NCI-H510A (cell line): ENCODE data around the gene NUDT21.
"Not testable (repeated sequence)": the region's sequence is repeated elsewhere in the genome, so short reads cannot be mapped to it uniquely, and the experiment has no call there.

Experiments used
- DNase-seq: peaks from one replicate; lab custom pipeline; 2025; lab: John Stamatoyannopoulos, UW

NUDT21 gene

GRCh38 chr16:56450986-56451752, at the start of gene NUDT21, which contains the start of gene OGFOD1:
TSS of gene NUDT21 (minus strand) at chr16:56451332. CDS start at chr16:56451202, 130 bp downstream.
TSS of gene OGFOD1 (plus strand) at chr16:56451554. CDS start at chr16:56451613, 59 bp downstream.
- peak; percentile 84 for DNase-seq

DNA sequence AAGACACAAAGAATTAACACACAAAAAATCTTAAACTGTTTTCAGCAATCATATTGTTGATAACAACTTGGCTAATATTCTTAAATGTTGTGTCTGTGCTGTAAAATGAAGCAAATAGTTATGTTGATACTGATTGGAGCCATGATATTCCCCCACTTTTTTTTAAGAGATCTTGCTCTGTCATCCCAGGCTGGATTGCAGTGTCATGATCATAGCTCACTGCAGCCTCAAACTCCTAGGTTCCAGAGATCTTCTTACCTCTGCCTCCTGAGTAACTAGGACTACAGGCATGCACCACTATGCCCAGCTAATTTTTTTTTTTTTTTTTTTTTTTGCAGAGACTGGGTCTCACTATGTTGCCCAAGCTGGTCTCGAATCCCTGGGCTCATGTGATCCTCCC, 42.7 kb upstream of the NUDT21 start:
- DNase-seq = no peak

GRCh38 chr16:56493126-56493525, 42.0 kb upstream of the NUDT21 start:
- DNase-seq = no peak

DNA sequence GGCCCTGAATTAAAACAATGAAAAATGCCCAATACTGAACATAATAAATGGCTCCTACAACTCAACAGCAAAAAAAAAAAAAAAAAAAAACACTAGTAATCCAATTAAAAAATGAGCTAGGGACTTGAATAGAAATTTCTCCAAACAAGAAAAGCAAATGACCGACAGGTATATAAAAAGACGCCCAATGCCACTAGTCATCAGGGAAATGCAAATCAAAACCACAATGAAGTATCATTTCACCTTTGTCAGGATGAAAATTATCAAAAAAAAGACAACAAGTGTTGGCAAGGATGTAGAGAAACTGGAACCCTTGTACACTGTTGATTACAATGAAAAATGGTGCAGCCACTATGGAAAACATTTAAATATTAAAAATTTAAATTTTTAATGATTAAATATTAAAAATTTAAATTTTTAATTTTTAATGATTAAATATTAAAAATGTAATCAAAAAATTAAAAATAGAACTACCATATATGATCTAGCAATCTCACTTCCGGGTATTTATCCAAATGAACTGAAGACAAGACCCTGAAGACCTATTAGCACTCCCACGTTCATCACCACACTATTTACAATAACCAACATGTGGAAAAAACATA, 40.6 kb upstream of the NUDT21 start:
- no peak for DNase-seq

GRCh38 chr16:56488868-56489267, 37.7 kb upstream of the NUDT21 start:
- not testable (repeated sequence) for DNase-seq

DNA sequence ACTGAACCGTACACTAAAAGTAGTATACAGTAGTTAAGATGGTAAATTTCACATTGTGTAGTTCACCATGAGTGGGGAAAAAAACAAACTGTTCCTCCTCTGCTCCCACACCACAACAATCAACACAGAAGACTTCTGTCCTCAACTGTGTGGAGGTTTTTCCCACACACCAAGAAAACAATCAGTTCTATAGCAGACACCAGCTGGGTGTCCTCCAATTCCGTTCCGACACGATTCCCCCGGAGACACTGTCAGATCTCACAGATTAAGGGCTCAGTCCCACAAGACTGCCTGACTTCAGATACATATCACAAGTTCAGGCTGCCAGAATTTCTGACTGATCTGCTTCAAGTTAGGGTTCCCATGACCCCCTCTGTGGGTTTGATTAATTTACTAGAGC, 36.9 kb upstream of the NUDT21 start:
- DNase-seq = no peak

- no peak for DNase-seq
These were observed 32.3 kb upstream of the NUDT21 start for GRCh38 chr16:56483394-56483793.

DNA sequence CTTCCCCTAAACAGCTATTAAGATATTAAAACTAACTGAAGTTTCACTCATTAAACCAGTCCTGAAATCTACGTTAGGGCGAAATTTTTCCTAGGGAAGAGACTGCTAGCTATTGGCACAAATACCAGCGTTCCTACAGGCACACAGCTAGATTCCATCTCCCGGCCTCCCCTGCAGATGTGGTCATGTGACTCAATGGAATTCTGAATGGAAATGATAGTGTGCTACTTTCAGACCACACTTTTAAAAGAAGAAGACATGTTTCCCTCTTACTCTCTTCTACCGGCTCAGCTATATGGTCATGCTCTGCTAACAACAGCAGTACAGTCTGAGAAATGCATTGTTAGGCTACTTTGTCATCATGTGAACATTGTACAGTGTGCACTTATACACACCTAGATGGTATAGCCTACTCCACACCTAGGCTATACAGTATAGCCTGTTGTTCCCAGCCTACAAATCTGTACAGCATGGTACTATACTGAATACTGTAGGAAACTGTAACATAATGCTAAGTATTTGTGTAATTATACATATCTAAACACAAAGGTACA, 31.6 kb upstream of the NUDT21 start:
- DNase-seq = no peak

DNA sequence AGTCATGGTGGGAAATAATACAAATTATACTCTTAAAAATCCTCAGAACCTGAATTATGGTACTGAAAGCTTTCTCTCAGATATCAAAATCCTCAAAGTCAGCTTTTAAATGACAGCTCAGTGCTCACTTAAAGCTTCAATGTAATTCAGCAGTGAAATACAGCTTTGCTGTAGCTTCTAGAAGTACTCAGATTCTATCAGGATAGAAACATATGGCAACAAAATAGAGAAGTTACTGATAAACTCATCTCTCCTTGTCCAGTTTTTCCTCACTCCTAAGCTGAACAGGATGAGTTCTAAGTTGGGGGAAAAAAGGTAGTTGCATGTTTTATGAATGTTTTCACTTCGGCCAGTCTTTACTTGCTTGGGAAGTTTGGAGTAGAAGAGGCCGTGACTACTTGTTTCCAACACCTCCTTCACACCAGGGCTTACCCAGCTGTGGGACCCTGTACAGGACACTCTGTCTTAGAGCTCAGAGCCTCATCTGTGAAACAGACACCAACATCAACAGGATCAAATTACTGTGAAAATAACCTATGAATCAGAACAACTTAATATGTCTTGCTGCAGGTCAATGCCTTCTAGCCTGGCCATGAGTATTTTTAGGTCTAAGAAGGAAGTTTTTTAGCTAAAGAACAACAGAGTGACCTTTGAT, 30.5 kb upstream of the NUDT21 start:
- DNase-seq = no peak

DNA sequence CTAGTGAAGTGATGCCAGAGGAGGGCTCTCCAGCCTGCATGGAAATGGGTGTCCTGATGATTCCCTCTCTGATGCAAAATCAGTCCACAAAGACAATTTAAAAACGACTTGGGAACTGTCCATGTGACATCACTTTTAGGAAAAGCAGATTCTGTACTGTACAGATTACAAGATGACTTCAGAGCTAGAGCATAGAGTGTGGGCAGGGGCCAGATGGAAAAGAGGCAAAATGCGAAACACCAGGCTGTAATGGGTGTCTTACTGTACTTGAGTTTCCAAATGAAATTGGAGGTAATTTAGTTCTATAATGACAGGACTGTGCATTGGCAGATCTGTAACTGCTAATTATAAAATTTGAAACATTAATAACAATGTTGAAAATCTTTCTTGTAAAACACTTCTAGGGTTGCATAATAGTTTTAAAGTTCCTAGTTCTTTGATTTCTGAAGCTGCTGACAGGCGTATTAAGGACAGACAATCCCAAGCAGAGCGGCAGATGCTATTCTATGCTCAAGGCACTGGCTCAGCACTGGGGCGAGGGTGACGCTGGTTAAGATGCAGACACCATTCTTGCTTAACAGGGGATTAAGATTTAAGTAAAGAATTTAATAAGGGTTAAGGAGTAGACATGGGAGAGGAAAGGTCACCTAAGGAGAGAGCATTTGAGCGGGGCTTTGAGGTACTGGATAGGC, 29.8 kb upstream of the NUDT21 start:
- no peak for DNase-seq

DNA sequence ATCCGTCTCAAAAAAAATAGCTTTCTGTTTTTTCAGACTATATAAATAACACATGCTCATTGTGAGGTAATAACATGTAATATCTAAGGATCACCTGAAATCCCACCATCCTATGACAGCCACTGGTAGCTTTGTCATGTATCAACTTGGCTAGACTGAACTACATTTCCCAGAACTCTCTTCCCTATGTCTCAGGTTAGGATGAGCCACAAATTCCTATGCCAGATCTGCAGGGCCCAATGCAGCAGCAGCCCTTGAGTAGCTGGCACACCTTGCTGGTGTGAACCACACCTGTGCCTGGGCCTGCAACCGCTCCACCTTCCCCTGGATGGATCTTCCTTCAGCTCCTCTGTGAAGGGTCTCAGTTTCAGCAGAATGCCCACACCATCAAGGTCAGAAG, 28.3 kb upstream of the NUDT21 start:
- DNase-seq = no peak

- DNase-seq = no peak
These were observed 27.3 kb upstream of the NUDT21 start for GRCh38 chr16:56478281-56479049.

DNA sequence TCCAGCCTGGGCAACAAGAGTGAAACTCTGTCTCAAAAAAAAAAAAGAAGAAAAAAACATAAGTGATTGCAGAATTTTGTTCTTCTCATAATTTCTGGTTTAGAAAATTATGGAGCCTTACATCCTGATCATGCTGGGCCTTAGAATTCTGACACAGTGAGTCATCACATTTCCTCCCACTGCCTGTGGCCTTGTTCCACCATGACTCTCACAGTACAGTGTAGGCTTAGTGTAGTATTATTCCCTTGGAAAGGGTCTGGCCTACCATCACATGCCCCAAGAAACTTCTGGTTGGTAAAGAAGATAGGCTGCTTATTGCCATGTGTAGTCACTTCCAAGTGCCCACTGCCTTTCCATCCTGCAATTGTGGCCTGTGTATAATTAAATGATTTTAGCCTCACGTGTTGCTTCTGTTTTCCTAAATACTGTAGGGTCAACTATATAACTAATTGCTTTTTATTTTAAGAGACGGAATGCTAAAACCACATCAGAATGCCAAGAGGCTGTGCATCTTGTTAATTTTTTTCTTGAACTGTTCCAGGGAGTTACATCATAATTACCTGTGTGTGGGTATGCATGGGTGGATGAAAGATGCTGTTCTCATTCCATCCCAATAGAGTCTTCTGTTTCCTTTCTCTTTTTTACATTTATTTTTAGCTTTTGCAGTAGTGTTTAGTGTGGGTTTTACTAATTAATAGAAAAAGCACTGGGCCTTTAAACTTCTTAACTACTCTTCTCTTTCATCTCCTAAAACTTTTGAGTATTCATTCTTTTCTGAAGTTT, 26.2 kb upstream of the NUDT21 start:
- no peak for DNase-seq

GRCh38 chr16:56475201-56475600, 24.1 kb upstream of the NUDT21 start:
- no peak for DNase-seq

DNA sequence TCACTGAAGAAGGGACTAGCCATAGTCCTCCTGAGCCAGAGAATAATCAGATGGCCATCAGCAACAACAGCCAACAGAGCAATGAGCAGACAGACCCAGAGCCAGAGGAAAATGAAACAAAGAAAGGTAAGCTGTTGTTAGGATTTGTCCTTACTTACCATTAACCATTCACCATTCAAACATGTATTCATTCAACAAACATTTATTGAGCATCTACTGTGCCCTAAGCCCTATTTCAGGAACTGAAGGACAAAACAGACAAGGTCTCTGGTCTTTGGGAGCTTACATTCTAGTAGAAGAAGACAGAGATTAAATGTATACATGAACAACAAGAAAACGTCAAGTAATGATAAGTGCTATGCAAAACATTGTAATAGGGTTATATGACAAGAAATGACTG, 19.5 kb upstream of the NUDT21 start:
- no peak for DNase-seq

GRCh38 chr16:56470232-56470631, 19.1 kb upstream of the NUDT21 start:
- DNase-seq = no peak

GRCh38 chr16:56469748-56470147, 18.6 kb upstream of the NUDT21 start:
- no peak for DNase-seq

DNA sequence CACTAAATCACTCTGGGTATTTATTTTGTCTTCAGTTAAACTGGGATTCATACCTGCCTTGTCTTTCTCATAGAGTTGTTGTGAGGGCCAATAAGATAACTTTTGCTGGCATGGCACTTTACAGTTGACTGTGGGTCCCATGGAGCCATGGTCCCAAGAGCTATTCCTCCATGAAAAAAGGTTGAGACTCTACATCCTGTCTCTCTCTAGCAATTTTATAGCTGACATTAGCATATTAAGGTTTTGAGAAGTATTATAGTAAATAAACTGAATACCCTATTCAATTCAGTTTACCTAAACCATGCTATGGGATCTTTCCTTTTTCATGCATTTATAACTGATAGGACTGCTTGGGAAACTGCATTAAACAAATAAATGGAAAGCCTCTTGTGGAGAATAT, 17.7 kb upstream of the NUDT21 start:
- no peak for DNase-seq

DNA sequence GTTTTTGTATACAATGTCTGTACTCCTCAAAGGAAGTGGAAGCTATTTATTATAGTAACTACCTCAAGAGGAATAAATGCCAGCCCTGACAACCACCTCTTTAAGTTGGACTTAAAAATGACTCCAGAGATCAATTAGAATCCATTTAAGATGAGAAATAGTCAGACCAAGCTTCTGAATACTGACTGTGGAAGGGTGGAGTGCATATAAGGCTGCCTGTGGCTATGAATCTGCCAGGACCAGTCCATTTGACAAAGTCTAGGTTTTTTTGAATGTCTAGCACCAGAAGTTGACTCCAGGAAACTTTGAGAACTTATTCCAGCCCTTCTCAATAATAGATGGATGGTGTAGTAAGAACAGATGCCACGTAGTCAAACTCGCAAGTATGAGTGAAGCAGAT, 15.2 kb upstream of the NUDT21 start:
- no peak for DNase-seq

DNA sequence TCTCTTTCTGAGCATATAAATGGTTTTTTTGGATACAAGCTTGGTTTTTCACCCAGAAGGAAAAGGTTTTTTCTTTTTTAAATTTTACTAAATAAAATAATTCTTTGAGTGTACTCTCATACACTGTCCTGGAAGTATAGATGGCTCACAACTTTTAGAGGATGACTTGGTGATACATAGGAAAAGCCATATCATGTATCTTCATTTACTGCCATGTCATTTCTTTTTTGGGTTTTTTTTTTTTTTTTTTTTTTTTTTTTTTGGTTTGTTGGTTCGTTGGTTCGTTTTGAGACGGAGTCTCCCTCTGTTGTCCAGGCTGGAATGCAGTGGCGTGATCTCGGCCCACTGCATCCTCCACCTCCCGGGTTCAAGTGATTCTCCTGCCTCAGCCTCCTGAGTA, 12.0 kb upstream of the NUDT21 start:
- no peak for DNase-seq
